Left cardiac atrium (tissue), 4 donors: ENCODE results near the gene NOC4L. TPM values are rescaled to one million over a fixed set of nuclear protein-coding genes. Genes with fewer than 3 reads are reported as not detected.
A peak's percentile ranks its signal among the peaks of the same experiment; 100 is the strongest.
"Not testable (repeated sequence)": the region's sequence is repeated elsewhere in the genome, so short reads cannot be mapped to it uniquely, and the experiment has no call there.

ENCODE experiments used
- ATAC-seq, 2 donors: fragments of 200-7000 bp; cut with Tn5 transposase; one replicate each; pipeline ENCODE4 v1.9.1; 2020; ENCODE audit warnings: mild to moderate bottlenecking in 2 of 2, moderate library complexity in 2 of 2
- DNase-seq: peaks from one replicate; pipeline ENCODE4 v3.0.0-alpha.2; 2020
- intact Hi-C, 2 donors: fragments of 100-400 bp; cut with DNase I; formaldehyde crosslinking; loops; one replicate each; pipeline versions ENCODE4 v1.14.1 to v1.15.1; 2022 to 2023
- total RNA-seq, 2 donors: library from RNA; stranded (reverse); fragmentation: NEBNext Ultra II Directional; extraction: Animal tissue kit (Norgen Biotek cat#: 25700); gene quantifications; one replicate each; pipeline ENCODE4 v1.2.1, GENCODE V29; 2021
- donor health status: DM: no; HTN: yes; CAD: no.
- donor health status: DM: no; HTN: yes; CAD: no; lungs with severe emphysema.
- donor health status: DM: yes; HTN: yes; CAD: no.
- donor health status: Dilated cardiomyopathy.

The NOC4L gene
- total RNA-seq, 2 donors from 2014 or later = 8.4 to 10.9 TPM

GRCh38 chr12:132188451-132188901 is 44.2 kb downstream of the NOC4L start:
- intact Hi-C loops = no loop called here
- DNase-seq = no peak

GRCh38 chr12:132188916-132189325 is 44.7 kb downstream of the NOC4L start:
- no peak for DNase-seq

More at GRCh38 chr12:132188451-132188901, 44.2 kb downstream of the NOC4L start:
- ATAC-seq = no peak

GRCh38 chr12:132189378-132190011 is 45.2 kb downstream of the NOC4L start:
- peak; percentile 96 to 97 for ATAC-seq
- intact Hi-C loops = no loop called here
- DNase-seq = peak; percentile 94

More at GRCh38 chr12:132188916-132189325, 44.7 kb downstream of the NOC4L start:
- ATAC-seq = peak in 1 of 2 donors; percentile 1
- intact Hi-C loops = no loop called here

GRCh38 chr12:132190012-132190755 is 45.9 kb downstream of the NOC4L start:
- ATAC-seq (peak; percentile 24 to 29), DNase-seq (no peak)
- intact Hi-C loops = no loop called here

GRCh38 chr12:132190834-132191500 is 46.7 kb downstream of the NOC4L start:
- intact Hi-C loops = no loop called here
- ATAC-seq (no peak), DNase-seq (no peak)

- ATAC-seq (no peak), DNase-seq (no peak)
- intact Hi-C loops = no loop called here
Observed at GRCh38 chr12:132191715-132192553, 47.7 kb downstream of the NOC4L start.

- ATAC-seq = no peak
- no peak for DNase-seq
- intact Hi-C loops = no loop called here
Observed at GRCh38 chr12:132194056-132194455, 49.8 kb downstream of the NOC4L start.

GRCh38 chr12:132194556-132194955 is 50.3 kb downstream of the NOC4L start:
- ATAC-seq = no peak
- intact Hi-C loops = no loop called here
- no peak for DNase-seq

GRCh38 chr12:132195242-132195641 is 51.0 kb downstream of the NOC4L start:
- DNase-seq = not testable (repeated sequence)

GRCh38 chr12:132196038-132196872 is 52.0 kb downstream of the NOC4L start:
- DNase-seq (no peak), ATAC-seq (no peak)
- intact Hi-C loops = no loop called here

More at GRCh38 chr12:132195242-132195641, 51.0 kb downstream of the NOC4L start:
- intact Hi-C loops, ATAC-seq: not testable (repeated sequence)

- intact Hi-C loops = no loop called here
- ATAC-seq = no peak
Observed at GRCh38 chr12:132196873-132197390, 52.7 kb downstream of the NOC4L start.

GRCh38 chr12:132197581-132198354 is 53.5 kb downstream of the NOC4L start:
- ATAC-seq = peak; percentile 21 to 75
- intact Hi-C loops = no loop called here
- peak; percentile 42 for DNase-seq

More at GRCh38 chr12:132196873-132197390, 52.7 kb downstream of the NOC4L start:
- no peak for DNase-seq

- no peak for DNase-seq
- no peak for ATAC-seq
- intact Hi-C loops = no loop called here
Observed at GRCh38 chr12:132199101-132199500, 54.8 kb downstream of the NOC4L start.

GRCh38 chr12:132199526-132200319 is 55.5 kb downstream of the NOC4L start:
- ATAC-seq = no peak
- DNase-seq = no peak
- intact Hi-C loops = no loop called here

- no peak for DNase-seq
- intact Hi-C loops = no loop called here
- ATAC-seq = no peak
Observed at GRCh38 chr12:132200800-132201199, 56.5 kb downstream of the NOC4L start.

- ATAC-seq (no peak), DNase-seq (no peak)
- intact Hi-C loops = no loop called here
Observed at GRCh38 chr12:132201391-132202120, 57.3 kb downstream of the NOC4L start.
